NCI-H345 treated with DMSO at 0.1 percent for 48 hours (cell line): Measurements from ENCODE around the gene TRAPPC13.
"Not testable (repeated sequence)": the region's sequence is repeated elsewhere in the genome, so short reads cannot be mapped to it uniquely, and the experiment has no call there.

Experiments used
- DNase-seq: peaks from one replicate; lab custom pipeline; 2025; ENCODE audit not compliant: unreplicated experiment; lab: John Stamatoyannopoulos, UW

Gene TRAPPC13

DNA sequence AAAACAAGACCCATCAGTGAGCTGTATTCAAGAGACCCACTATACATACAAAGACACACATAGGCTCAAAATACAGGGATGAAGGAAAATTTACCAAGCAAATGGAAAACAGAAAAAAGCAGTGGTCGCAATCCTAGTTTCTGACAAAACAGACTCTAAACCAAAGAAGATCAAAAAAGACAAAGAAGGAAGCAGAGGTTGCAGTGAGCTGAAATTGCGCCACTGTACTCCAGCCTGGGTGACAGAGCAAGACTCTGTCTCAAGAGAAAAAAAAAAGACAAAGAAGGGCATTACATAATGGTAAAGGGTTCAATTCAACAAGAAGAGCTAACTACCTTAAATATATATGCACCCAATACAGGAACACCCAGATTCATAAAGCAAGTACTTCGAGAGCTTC, 51.2 kb downstream of the TRAPPC13 start:
- DNase-seq, result not testable (repeated sequence)

DNA sequence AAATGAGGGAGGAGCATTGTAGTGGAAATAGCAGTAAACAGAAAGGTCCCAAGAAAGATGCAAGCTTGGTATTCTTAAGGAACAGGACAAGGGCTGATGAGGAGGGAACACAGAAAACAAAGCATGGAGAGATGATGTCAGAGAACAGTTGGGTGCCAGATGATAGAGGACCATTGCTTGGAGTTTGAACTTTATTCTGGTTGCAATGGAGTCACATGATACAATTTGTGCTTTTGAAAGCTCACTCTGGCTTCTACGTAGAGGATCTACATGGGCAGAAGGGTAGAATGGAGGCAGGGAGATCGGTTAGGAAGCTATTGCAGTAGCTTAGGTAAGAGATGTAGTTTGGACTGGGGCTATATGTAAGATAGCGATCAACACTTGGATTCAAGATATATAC, 57.3 kb downstream of the TRAPPC13 start:
- DNase-seq, result no peak

DNA sequence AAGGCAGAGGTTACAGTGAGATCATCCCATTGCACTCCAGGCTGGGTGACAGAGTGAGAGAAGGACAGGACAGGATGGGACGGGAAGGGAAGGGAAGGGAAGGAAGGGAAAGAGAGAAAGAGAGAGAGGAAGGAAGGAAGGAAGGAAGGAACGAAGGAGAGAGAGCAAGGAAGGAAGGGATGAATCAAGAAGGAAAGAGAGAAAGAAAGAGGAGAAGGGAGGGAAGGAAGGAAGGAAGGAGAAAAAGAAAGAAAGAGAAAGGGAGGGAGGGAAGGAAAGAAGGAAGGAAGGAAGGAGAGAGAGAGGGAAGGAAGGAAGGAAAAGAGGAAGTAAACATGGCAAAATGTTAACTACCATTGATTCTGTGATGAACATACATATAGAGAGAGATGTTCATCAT, 68.3 kb downstream of the TRAPPC13 start:
- no peak for DNase-seq

DNA sequence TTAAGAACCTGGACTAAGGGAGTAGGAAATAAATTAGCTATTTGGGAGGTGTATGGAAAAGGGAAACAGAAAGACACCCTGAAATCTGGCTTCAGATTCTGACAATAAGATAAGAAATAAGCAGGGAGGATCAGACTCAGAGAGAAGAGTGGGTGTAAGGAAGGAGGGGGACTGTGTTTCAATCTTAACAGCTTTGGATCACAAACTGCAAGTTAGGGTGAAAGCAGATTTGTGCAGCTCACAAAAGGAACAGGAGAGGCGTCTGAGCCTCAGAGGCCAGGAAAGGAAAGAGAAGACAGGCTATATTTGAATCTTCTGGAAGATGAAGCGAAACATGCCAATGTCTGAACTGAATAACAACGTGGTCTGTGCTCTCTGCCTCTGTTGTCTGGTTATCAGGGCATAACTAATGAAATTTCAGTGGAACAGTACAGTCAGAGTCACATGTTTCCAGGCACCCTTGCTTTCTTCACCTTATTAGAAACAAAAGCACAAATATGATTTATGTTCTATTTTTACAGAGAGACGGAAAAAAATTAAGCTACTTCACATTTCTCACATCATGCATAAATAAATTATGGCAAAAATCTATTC, 70.4 kb downstream of the TRAPPC13 start:
- DNase-seq, result no peak

DNA sequence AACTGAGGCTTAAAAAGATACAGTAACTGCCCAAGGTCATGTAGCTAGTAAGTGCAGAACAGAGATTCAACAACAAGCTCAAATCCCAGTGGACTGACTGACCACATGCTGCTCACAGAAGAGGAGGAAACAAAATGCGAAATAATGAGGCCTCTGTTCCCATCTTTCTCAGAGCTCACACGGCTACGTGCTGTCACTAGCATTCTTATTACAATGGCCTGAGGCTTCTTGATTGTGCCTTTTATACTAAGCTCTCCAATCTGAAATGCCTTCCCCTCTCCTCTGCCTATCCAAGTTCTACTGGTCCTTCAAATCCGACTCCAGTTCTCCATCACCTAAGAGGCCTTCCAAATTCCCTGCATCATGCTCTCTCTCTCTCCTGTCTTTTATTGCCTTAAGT, 71.1 kb downstream of the TRAPPC13 start:
- DNase-seq, result no peak

DNA sequence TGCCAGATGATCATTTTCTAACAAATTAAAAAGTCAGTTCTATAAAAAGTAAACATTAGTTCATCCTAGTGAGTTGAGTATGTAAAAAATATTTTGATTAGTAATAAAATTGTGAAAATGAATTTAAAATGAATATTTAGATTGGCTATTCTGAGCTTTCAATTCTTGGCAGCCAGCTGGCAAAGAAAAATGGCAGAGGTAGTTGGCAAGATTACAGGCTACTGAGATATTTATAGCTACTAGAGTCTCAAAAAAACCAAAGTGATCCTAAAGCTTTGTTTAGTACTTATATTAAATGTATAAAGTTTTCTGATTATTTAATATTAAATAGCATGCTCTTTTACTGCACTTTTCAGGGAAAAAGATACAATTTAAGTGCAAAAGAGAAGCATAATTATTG, 72.1 kb downstream of the TRAPPC13 start:
- no peak for DNase-seq

DNA sequence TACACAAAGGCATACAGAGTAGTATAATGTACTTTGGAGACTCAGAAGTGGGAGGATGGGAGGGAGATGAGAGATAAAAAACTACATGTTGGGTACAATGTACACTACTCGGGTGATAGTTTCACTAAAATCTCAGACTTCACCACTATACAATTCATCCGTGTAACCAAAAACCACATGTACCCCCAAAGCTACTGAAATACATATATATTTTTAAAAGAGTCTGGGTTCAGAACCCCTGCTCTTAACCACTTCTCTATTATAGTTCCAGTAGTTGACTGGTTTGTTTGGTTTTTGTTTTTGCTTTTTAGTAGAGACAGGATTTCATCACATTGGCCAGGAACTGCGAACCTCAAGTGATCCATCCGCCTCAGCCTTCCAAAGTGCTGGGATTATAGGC, 74.5 kb downstream of the TRAPPC13 start:
- no peak for DNase-seq

DNA sequence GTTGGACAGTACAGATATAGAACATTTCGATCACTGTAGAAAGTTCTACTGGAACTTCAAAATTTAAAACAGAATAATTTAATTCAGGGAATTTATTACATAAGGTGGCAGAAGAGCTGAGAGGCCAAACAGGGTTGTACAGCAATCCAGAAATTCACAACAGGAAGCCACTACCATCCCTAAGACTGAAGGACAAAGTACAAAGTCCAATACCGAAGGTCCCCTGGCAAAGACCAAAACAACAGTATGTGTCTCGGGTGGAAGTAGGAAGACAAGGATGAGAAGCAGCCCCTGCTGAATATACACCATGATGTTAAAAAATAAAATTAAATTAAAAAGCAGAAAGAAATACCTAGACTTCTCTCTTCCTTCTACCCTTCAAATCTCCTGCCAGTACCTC, 77.2 kb downstream of the TRAPPC13 start:
- DNase-seq, result no peak

DNA sequence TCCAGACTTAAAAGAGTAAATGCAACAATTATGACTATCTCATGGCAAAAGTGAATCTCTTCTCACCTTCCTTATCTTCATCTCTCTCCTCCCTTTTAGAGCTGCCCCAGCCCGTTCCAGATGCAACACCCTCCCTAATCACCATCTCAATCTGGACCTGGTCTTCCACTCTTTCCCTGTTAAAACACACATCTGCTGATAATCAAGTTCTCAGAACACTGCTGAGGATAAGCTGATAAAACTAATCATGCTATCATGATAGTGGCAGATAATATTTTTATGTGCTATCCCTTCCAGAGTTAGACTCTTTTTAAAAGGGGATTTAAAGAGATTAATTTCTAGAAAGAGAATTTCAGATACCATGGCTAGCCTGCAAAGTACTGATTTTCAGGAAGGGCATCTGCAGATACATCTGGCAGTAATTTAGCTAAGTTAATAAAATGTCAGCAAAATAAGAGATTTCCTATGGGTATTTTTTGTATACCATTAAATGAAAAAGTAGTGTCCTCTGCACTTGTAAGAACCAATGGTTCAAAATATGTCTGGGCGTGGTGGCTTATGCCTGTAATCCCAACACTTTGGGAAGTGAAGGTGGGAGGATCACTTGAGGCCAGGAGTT, 79.9 kb downstream of the TRAPPC13 start:
- no peak for DNase-seq

DNA sequence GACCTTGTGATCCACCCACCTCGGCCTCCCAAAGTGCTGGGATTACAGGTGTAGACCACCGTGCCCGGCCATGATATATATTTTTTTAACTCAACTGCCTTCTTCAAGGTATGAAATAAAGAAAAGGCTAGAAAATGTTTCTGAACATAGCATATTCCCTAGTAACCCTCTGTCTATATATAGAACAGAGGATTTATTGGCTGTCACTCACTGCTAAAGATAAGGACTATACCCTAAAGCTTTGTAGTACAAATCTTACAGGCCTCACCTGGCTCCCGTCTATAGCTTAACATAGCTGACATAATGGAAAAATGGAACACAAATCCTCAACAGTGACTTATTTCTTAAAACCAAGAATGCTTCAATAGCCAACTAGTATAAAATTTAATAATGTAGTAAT, 82.8 kb downstream of the TRAPPC13 start:
- no peak for DNase-seq

DNA sequence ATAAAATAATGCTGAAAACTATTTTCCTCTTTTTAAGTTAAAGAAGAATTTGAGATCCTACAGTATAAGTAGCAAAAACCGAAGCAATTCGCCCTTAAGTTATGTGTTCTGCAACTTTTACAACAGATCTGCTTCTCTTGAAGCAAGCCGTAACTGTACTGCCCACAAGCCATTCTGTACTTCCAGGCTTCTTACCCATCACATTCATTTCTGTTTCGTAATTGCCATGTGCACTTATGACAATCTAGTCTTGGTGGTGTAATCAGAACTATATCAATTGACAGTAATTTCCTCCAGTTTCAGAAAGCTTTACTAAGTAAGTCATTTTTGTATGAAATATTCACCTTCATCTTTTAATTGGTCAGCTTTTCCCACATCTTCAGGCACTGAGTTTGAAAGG, 83.3 kb downstream of the TRAPPC13 start:
- no peak for DNase-seq
